Common myeloid progenitor, CD34-positive (primary cell): ENCODE measurements around the gene AHCYL2.

Source experiments
- CTCF ChIA-PET: fragments of 350-600 bp; sonication (Branson Sonifier 250); formaldehyde crosslinking; loops from one replicate; lab custom pipeline; 2021; ENCODE audit warnings: antibody characterized with exemption; lab: Charles Lee
- POLR2A ChIA-PET: fragments of 350-600 bp; sonication (Branson Sonifier 250); formaldehyde crosslinking; loops from one replicate; lab custom pipeline; 2021; ENCODE audit warnings: antibody characterized with exemption; lab: Charles Lee
- DNase-seq, 3 donors: peaks; one replicate each; pipeline versions ENCODE4 v3.0.0 to v3.0.0-alpha.2; 2013
- H3K27ac ChIP-seq, 2 experiments: 1 replicate in 1 of 2; 2 replicates in 1 of 2; pipeline ENCODE4 v1.7.0; 2013; ENCODE audit warnings: inconsistent platforms in 2 of 2, low read length in 2 of 2, mild to moderate bottlenecking in 2 of 2, low read depth in 1 of 2, moderate library complexity in 1 of 2; ENCODE audit not compliant: severe bottlenecking in 2 of 2, insufficient read depth in 1 of 2, poor library complexity in 1 of 2
- H3K27me3 ChIP-seq, 5 experiments: replicated peaks in 2 of 5; 1 replicate in 3 of 5; 2 replicates in 2 of 5; pipeline versions ENCODE4 v1.6.1 to v1.7.0; 2013; ENCODE audit warnings: low read length in 4 of 5, mild to moderate bottlenecking in 2 of 5, moderate library complexity in 2 of 5, inconsistent platforms in 1 of 5; ENCODE audit not compliant: insufficient read depth in 5 of 5, control insufficient read depth in 4 of 5
- H3K36me3 ChIP-seq, 4 experiments: 1 replicate in 2 of 4; 2 replicates in 2 of 4; pipeline versions ENCODE4 v1.6.1 to v1.7.0; 2013; ENCODE audit warnings: low read length in 3 of 4, control low read depth in 1 of 4, mild to moderate bottlenecking in 1 of 4; ENCODE audit not compliant: control insufficient read depth in 4 of 4, insufficient read depth in 4 of 4
- H3K4me1 ChIP-seq, 4 experiments: 1 replicate in 3 of 4; 2 replicates in 1 of 4; pipeline versions ENCODE4 v1.6.1 to v1.7.1; 2013; ENCODE audit warnings: low read length in 3 of 4, mild to moderate bottlenecking in 3 of 4, control low read depth in 1 of 4, inconsistent platforms in 1 of 4, moderate library complexity in 1 of 4; ENCODE audit not compliant: control insufficient read depth in 4 of 4, insufficient read depth in 4 of 4; ENCODE audit errors: control extremely low read depth in 1 of 4
- H3K4me3 ChIP-seq, 7 experiments: 1 replicate in 4 of 7; 2 replicates in 3 of 7; pipeline versions ENCODE4 v1.5.1 to v1.7.0; 2013; ENCODE audit warnings: mild to moderate bottlenecking in 7 of 7, low read length in 6 of 7, moderate library complexity in 6 of 7, inconsistent platforms in 2 of 7, low read depth in 2 of 7, control low read depth in 1 of 7; ENCODE audit not compliant: insufficient read depth in 4 of 7, control insufficient read depth in 1 of 7; ENCODE audit errors: extremely low read depth in 1 of 7
- H3K9me3 ChIP-seq, 5 experiments: 1 replicate in 4 of 5; 2 replicates in 1 of 5; pipeline versions ENCODE4 v1.6.1 to v1.7.1; 2013; ENCODE audit warnings: low read length in 4 of 5, mild to moderate bottlenecking in 2 of 5, inconsistent platforms in 1 of 5, low read depth in 1 of 5, moderate library complexity in 1 of 5; ENCODE audit not compliant: control insufficient read depth in 4 of 5, insufficient read depth in 2 of 5; ENCODE audit errors: control extremely low read depth in 1 of 5
- WGBS: methylation state at CpG from one replicate; pipeline ENCODE4 v1.1.5; 2013; ENCODE audit not compliant: insufficient coverage; 5-methylcytosine and 5-hydroxymethylcytosine counted together

The AHCYL2 gene

GRCh38 chr7:129385598-129385997 is 160.8 kb downstream of the AHCYL2 start:
- H3K27me3 ChIP-seq, result no peaks in the 10 kb centered on the region
- no peak overlapping the region for H3K4me3 ChIP-seq
- no peak overlapping the region for H3K27ac ChIP-seq
- H3K4me1 ChIP-seq, result no peaks in the 10 kb centered on the region
- no peaks in the 10 kb centered on the region for H3K9me3 ChIP-seq
- 100% methylated on average over 1 of the region's 4 CpGs for WGBS
- POLR2A ChIA-PET, result no interaction called here
- CTCF ChIA-PET, result interaction anchor here (1.0 to 1.2 kb wide), 3 partner anchors 9 to 86 kb away, joined by 3 read pairs; no protein-coding TSS in a partner anchor
- peaks cover 0 to 7% (median 2%) of the 10 kb centered on the region in 4 experiments for H3K36me3 ChIP-seq
- DNase-seq, result no peak

DNA sequence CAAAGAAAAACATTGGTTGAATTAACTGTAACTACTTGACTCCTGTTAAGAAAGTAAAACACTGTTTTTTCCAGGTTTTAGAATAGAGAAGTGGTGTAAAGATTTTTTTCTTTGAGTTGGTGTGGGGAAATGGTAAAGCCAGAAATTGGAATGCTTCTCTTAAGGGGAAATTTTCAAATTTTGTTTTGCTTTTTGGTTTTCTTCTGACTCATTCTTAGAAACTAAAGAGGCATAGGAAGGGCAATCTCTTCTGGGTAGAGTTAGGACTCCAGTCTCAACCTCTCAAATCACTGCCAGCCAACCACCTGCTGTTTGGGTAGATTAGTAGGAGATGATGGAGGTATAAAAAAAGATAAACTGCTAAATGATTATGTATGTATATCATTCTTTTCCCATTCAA is 161.7 kb downstream of the AHCYL2 start:
- DNase-seq, result no peak
- ChIA-PET CTCF (interaction anchor here (1.1 to 4.4 kb wide), 3 partner anchors 11 to 18 kb away, joined by 3 to 35 read pairs (median 28); no protein-coding TSS in a partner anchor), POLR2A (no interaction called here)
- no peak overlapping the region for H3K27ac ChIP-seq
- no peaks in the 10 kb centered on the region for H3K4me1 ChIP-seq
- H3K4me3 ChIP-seq, result no peak overlapping the region
- no peaks in the 10 kb centered on the region for H3K9me3 ChIP-seq
- H3K36me3 ChIP-seq, result peaks cover 0 to 8% (median 3%) of the 10 kb centered on the region in 4 experiments
- H3K27me3 ChIP-seq, result no peaks in the 10 kb centered on the region

DNA sequence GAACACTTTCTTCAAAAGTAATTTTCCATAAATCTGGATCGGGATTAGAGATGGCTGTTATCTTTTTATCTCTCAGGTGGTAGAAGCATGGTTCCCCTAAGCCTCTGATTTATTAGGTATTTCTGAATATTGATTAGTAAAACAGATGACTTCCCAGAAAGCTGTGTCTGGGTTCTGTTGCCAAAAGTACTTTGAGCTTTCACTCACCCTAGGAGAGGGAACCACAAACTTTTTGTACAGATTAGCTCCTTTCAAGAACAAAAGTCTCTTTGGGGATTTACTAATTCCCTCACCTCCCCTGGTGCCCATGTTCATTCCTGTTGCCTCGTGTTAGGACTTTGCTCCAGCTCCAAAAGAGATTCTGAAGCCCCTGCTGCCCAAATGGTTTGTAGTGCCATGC is 162.7 kb downstream of the AHCYL2 start:
- peaks cover 0 to 8% (median 3%) of the 10 kb centered on the region in 4 experiments for H3K36me3 ChIP-seq
- POLR2A ChIA-PET, result no interaction called here
- CTCF ChIA-PET, result interaction anchor here (3.6 to 4.4 kb wide), 2 partner anchors 12 to 19 kb away, joined by 28 to 35 read pairs; no protein-coding TSS in a partner anchor
- H3K9me3 ChIP-seq, result no peaks in the 10 kb centered on the region
- DNase-seq, result no peak
- H3K4me1 ChIP-seq, result no peaks in the 10 kb centered on the region
- H3K27me3 ChIP-seq, result no peaks in the 10 kb centered on the region
- 100% methylated on average over 1 of the region's 2 CpGs for WGBS
- H3K27ac ChIP-seq, result no peak overlapping the region
- no peak overlapping the region for H3K4me3 ChIP-seq

DNA sequence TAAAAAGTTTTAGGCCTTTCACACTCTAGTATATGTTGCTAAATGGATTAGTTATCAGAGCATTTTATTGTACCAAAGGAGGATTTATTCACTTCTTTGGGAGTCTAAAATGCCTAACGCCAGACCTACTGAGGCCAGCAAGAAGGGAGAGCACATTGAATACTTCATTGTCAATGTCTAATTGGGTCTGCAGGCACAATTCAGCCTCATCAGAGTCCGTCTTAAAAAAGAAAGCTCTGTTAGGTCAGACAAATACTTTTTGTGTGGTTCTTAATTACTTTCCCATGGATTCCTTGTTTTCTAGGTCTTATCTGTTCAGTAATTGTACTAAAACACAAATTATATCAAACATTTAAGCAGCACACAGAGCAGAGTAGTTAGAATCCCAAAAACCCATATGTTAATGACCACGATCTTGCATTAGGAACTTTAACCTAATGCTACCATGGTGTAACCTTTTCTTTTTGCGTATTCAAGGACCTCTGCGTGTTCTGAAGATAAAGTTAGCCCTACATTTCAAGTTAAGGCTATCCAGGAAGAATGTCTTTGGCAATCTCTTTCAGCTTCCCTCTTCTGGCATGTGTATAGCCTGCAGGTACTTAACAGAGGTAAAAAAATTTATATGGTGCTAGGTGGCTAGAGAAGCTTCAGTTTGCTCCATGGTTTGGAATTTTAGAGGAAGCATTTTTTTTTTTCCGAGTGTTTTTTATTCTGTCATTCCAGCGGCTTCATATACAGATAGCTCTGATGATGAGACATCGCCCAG is 163.7 kb downstream of the AHCYL2 start:
- Histone ChIP-seq H3K36me3 (peaks cover 0 to 8% (median 3%) of the 10 kb centered on the region in 4 experiments), H3K9me3 (no peaks in the 10 kb centered on the region), H3K4me3 (no peak overlapping the region), H3K27me3 (no peaks in the 10 kb centered on the region), H3K4me1 (no peaks in the 10 kb centered on the region), H3K27ac (no peak overlapping the region)
- ChIA-PET CTCF (interaction anchor here (2.2 to 4.4 kb wide), 4 partner anchors 8 to 83 kb away, joined by 9 to 35 read pairs (median 19); no protein-coding TSS in a partner anchor), POLR2A (interaction anchor here (0.6 kb wide), 1 partner anchor 9 kb away, joined by 4 read pairs; no protein-coding TSS in a partner anchor)
- 93% methylated on average over 7 of the region's 8 CpGs for WGBS
- no peak for DNase-seq

DNA sequence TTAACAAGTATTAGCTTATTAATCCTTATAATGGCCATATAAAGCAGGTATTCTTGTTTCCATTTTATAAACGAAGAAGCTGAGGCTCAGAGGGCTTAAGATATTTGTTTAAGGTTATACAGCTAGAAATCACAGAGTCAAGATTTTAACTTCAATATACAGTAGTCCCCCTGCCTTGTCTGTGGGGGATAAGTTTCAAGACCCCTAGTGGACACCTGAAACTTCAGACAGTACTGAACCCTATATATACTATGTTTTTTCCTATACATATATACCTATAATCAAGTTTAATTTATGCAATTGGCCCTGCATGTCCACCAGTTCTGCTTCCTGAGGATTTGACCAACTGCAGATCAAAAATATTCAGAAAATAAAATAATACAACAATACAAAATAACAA is 165.0 kb downstream of the AHCYL2 start:
- peaks cover 0 to 8% (median 3%) of the 10 kb centered on the region in 4 experiments for H3K36me3 ChIP-seq
- WGBS, result no CpG with 5 or more reads among the region's 1 CpG
- no peaks in the 10 kb centered on the region for H3K9me3 ChIP-seq
- no peaks in the 10 kb centered on the region for H3K4me1 ChIP-seq
- no peak overlapping the region for H3K4me3 ChIP-seq
- ChIA-PET POLR2A (no interaction called here), CTCF (interaction anchor here (0.8 to 4.4 kb wide), 8 partner anchors 9 to 82 kb away, joined by 3 to 35 read pairs (median 6); no protein-coding TSS in a partner anchor)
- H3K27ac ChIP-seq, result no peak overlapping the region
- no peak for DNase-seq
- H3K27me3 ChIP-seq, result no peaks in the 10 kb centered on the region

DNA sequence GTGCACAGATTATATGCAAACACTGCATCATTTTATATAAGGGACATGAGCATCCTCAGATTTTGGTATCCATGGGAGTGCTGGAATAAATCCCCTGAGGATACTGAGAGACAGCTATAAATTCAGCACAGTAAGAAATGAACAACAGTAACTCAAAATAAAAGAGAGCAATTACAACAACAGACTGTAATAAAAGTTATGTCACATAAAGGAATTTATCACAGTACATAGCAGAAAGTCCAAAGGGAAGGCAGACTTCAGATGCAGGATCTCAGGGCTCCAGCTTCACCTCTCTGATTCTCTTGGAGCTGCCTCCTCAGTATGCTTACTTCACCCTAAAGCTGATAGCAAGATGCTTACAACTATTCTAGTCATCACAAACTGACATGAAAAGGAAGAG is 165.5 kb downstream of the AHCYL2 start:
- no peaks in the 10 kb centered on the region for H3K27me3 ChIP-seq

More for the DNA sequence above, 165.5 kb downstream of the AHCYL2 start:
- peaks cover 0 to 3% (median 0%) of the 10 kb centered on the region in 4 experiments for H3K4me1 ChIP-seq
- no peak for DNase-seq
- H3K9me3 ChIP-seq, result no peaks in the 10 kb centered on the region
- peaks cover 2 to 8% (median 3%) of the 10 kb centered on the region in 4 experiments for H3K36me3 ChIP-seq
- ChIA-PET CTCF (interaction anchor here (1.1 to 4.4 kb wide), 6 partner anchors 10 to 81 kb away, joined by 3 to 28 read pairs (median 6); no protein-coding TSS in a partner anchor), POLR2A (no interaction called here)
- H3K4me3 ChIP-seq, result no peak overlapping the region
- no peak overlapping the region for H3K27ac ChIP-seq
